ENCODE results near the gene MTCH1. TPM values are rescaled to one million over a fixed set of nuclear protein-coding genes. Genes with fewer than 3 reads are reported as not detected.

The MTCH1 gene
- total and polyA plus RNA-seq, 4 experiments from 2014 or later, result 94.1 to 151 (median 134) TPM

- H3K27ac ChIP-seq (ENCODE audit: low read depth, low read length), result no peak overlapping the region
- ChIA-PET CTCF (ENCODE audit: partially characterized antibody) (interaction anchor here (0.8 kb wide), 1 partner anchor 125 kb away, joined by 3 read pairs; no protein-coding TSS in a partner anchor), POLR2A (ENCODE audit: partially characterized antibody) (interaction anchor here (1.1 kb wide), 1 partner anchor 25 kb away, joined by 4 read pairs; the partner anchor contains the start of gene MTCH1)
- H3K4me1 ChIP-seq (ENCODE audit: insufficient read depth, low read length), result peaks cover 15% of the 10 kb centered on the region
- Mint-ChIP-seq H3K4me1 (peaks cover 7 to 24% (median 17%) of the 10 kb centered on the region in 4 donors), H3K27me3 (no peaks in the 10 kb centered on the region), H3K4me3 (no peak overlapping the region), H3K9me3 (no peaks in the 10 kb centered on the region), H3K36me3 (no peaks in the 10 kb centered on the region), H3K27ac (no peak overlapping the region)
- DNase-seq, result no peak
- intact Hi-C loops (cut with micrococcal nuclease), result no loop called here
- H3K4me3 ChIP-seq (ENCODE audit: low read length in 2 of 2), result no peak overlapping the region
- no peaks in the 10 kb centered on the region for H3K27me3 ChIP-seq (ENCODE audit: insufficient read depth, low read length)
- H3K9me3 ChIP-seq (ENCODE audit: control insufficient read depth in 1 of 2, low read length in 2 of 2), result no peaks in the 10 kb centered on the region
- H3K36me3 ChIP-seq (ENCODE audit: insufficient read depth, low read length), result no peaks in the 10 kb centered on the region
Measured at GRCh38 chr6:37010402-37010892, 24.5 kb upstream of the MTCH1 start.

DNA sequence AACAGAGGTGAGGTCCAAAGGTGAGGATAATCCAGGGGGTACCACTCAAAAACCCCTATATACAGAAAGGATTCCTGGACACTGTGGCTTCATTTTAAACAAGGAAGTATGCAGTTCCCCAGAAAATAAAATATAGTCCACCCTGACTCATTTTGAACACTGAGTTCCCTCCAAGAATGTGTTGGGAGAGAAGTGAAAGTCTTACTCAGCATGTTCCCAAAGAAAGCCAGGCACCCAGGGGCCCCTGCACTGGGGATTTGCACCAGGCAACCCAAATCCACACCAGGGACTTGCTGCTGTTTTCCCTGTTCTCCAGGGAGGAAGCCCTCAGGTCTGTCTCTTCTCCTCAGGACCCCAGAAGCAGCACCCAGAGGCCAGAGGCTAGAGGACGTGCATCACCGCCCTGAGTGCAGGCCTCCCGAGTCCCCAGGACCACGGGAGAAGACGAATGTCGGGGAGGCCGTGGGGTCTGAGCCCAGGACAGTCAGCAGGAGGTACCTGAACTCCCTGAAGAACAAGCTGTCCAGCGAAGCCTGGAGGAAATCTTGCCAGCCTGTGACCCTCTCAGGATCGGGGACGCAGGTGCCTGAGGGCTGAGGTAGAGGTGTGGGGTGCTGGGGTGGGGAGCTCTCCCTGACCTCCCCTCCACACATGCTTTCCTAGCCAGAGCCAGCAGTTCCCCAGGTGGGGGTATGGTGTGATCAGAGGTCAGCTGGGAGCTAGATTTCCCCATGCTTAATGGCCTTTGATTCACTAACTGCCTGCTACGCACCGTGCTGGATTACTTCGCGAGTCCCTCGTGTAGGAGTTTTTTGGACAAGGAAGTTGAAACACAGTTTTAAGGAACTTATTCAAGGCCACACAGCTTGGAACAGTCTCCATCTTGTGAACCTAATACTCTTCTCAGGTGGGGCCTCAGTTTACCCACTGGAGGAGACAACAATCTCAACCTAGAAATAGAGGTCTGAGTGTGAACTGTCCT is 22.8 kb upstream of the MTCH1 start:
- H3K27ac Mint-ChIP-seq, result no peak overlapping the region
- intact Hi-C loops (cut with micrococcal nuclease), result no loop called here
- ChIA-PET POLR2A (ENCODE audit: partially characterized antibody) (no interaction called here), CTCF (ENCODE audit: partially characterized antibody) (interaction anchor here (1.0 to 1.4 kb wide), 2 partner anchors 9 to 124 kb away, joined by 3 to 5 read pairs; no protein-coding TSS in a partner anchor)
- H3K27me3 Mint-ChIP-seq, result no peaks in the 10 kb centered on the region
- DNase-seq, result no peak
- Histone ChIP-seq H3K4me1 (ENCODE audit: insufficient read depth, low read length) (peaks cover 17% of the 10 kb centered on the region), H3K36me3 (ENCODE audit: insufficient read depth, low read length) (no peaks in the 10 kb centered on the region), H3K27me3 (ENCODE audit: insufficient read depth, low read length) (no peaks in the 10 kb centered on the region), H3K27ac (ENCODE audit: low read depth, low read length) (no peak overlapping the region), H3K9me3 (ENCODE audit: control insufficient read depth in 1 of 2, low read length in 2 of 2) (no peaks in the 10 kb centered on the region), H3K4me3 (ENCODE audit: low read length in 2 of 2) (no peak overlapping the region)
- H3K4me3 Mint-ChIP-seq, result no peak overlapping the region
- H3K9me3 Mint-ChIP-seq, result no peaks in the 10 kb centered on the region
- H3K4me1 Mint-ChIP-seq, result peaks cover 7 to 25% (median 17%) of the 10 kb centered on the region in 4 donors
- no peaks in the 10 kb centered on the region for H3K36me3 Mint-ChIP-seq

DNA sequence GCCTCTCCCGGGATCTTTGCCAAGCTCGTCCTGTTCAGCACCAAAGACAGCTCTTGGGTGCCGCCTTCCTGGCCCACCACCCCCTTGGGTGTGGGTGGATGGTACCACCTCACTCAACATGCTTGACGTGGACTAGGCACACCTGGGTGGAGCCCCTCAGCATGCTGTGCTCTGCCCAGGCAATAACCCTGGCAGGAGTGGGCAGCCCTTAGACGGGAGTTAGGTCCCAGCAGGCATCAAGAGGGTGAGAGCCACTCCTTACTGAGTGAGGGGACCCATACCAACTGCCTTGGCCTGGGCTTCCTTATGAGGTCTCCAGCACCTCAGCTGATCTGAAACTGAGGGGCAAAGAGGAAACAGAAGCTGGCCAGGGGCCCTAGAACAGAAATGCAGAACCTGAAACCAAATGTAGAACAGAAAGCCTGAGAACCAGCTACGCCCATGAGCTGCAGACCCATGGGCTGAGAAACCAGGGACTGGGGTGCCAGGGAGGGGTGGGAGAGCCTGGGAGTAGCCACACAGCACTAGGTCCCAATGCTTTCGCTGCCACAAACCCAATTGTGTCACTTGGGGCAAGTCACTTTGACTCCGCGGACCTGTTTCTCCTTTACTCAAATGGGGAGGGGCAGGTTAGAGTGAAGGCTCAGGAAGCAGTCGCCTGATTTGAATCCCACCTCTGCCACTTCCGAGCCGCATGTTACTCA is 21.5 kb upstream of the MTCH1 start:
- Histone ChIP-seq H3K36me3 (ENCODE audit: insufficient read depth, low read length) (no peaks in the 10 kb centered on the region), H3K27ac (ENCODE audit: low read depth, low read length) (no peak overlapping the region), H3K4me1 (ENCODE audit: insufficient read depth, low read length) (peaks cover 17% of the 10 kb centered on the region), H3K27me3 (ENCODE audit: insufficient read depth, low read length) (no peaks in the 10 kb centered on the region), H3K9me3 (ENCODE audit: control insufficient read depth in 1 of 2, low read length in 2 of 2) (no peaks in the 10 kb centered on the region), H3K4me3 (ENCODE audit: low read length in 2 of 2) (no peak overlapping the region)
- Mint-ChIP-seq H3K4me1 (peaks cover 7 to 25% (median 17%) of the 10 kb centered on the region in 4 donors), H3K36me3 (no peaks in the 10 kb centered on the region), H3K27me3 (no peaks in the 10 kb centered on the region), H3K9me3 (no peaks in the 10 kb centered on the region), H3K27ac (peak overlapping the region in 5 of 7 donors; percentile 25 to 77 (median 37)), H3K4me3 (peak overlapping the region in 3 of 8 donors; percentile 30 to 57 (median 35))
- intact Hi-C loops (cut with micrococcal nuclease), result no loop called here
- ChIA-PET POLR2A (ENCODE audit: partially characterized antibody) (interaction anchor here (2.2 kb wide), 1 partner anchor 21 kb away, joined by 13 read pairs; the partner anchor contains the start of gene MTCH1), CTCF (ENCODE audit: partially characterized antibody) (interaction anchor here (1.0 to 3.6 kb wide), 7 partner anchors 11 to 242 kb away, joined by 3 to 39 read pairs (median 7); no protein-coding TSS in a partner anchor)
- DNase-seq, result no peak

GRCh38 chr6:37006793-37007339 is 20.9 kb upstream of the MTCH1 start:
- peaks cover 9 to 25% (median 17%) of the 10 kb centered on the region in 4 donors for H3K4me1 Mint-ChIP-seq
- H3K9me3 Mint-ChIP-seq, result no peaks in the 10 kb centered on the region

DNA sequence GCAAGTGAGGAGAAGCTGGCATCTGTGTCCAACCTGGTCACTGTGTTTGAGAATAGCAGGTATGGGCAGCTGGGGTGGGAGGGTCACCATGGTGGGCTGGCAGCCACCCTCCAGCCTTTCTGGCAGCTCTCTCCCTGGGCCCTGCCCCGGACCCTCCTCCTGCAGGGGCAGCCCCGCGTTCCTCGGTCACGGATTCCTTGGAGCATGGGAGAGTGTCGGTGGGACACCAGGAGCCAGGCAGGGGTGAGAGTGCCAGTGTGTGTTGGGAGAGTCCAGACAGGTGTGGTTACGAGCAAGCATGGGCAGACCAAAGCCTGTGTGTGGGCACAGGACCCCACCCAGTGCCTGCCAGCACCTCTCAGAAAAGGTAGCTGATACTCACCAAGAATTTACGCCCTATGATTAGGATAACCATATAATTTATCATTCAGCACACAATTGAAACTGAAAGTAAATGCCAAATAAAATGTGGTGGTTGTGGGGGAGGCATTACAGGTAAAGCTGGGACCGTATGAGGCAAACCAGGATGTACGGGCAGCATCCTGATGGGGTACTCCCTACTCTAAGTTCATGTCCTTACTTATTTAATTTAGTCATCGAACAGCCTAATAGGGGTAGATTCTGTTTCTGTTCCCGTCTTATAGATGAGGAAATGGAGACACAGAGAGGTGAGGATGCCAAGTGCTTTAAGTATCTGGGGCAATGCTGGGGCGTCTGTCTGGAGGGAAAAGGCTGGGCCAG is 20.0 kb upstream of the MTCH1 start:
- no peaks in the 10 kb centered on the region for H3K9me3 Mint-ChIP-seq
- Histone ChIP-seq H3K27ac (ENCODE audit: low read depth, low read length) (peak overlapping the region; percentile 28), H3K9me3 (ENCODE audit: control insufficient read depth in 1 of 2, low read length in 2 of 2) (no peaks in the 10 kb centered on the region), H3K4me3 (ENCODE audit: low read length in 2 of 2) (peak overlapping the region in 1 of 2 donors; percentile 37), H3K4me1 (ENCODE audit: insufficient read depth, low read length) (peaks cover 17% of the 10 kb centered on the region), H3K36me3 (ENCODE audit: insufficient read depth, low read length) (no peaks in the 10 kb centered on the region), H3K27me3 (ENCODE audit: insufficient read depth, low read length) (no peaks in the 10 kb centered on the region)
- H3K36me3 Mint-ChIP-seq, result no peaks in the 10 kb centered on the region
- peaks cover 9 to 25% (median 17%) of the 10 kb centered on the region in 4 donors for H3K4me1 Mint-ChIP-seq
- CTCF ChIA-PET (ENCODE audit: partially characterized antibody), result interaction anchor here (0.7 to 3.6 kb wide), 9 partner anchors 10 to 476 kb away, joined by 3 to 39 read pairs (median 4); partner anchors contain the start of gene MTCH1
- POLR2A ChIA-PET (ENCODE audit: partially characterized antibody), result interaction anchor here (0.7 to 2.2 kb wide), 5 partner anchors 10 to 120 kb away, joined by 3 to 13 read pairs (median 3); partner anchors contain the start of genes C6orf89 and MTCH1
- peak overlapping the region; percentile 0 to 92 (median 85) for H3K27ac Mint-ChIP-seq
- intact Hi-C loops (cut with micrococcal nuclease), result no loop called here
- peak overlapping the region; percentile 52 to 87 (median 82) for H3K4me3 Mint-ChIP-seq
- DNase-seq, result peak in 2 of 5 donors; percentile 10 to 14
- H3K27me3 Mint-ChIP-seq, result no peaks in the 10 kb centered on the region

More at GRCh38 chr6:37006793-37007339, 20.9 kb upstream of the MTCH1 start:
- Histone ChIP-seq H3K36me3 (ENCODE audit: insufficient read depth, low read length) (no peaks in the 10 kb centered on the region), H3K27ac (ENCODE audit: low read depth, low read length) (peak overlapping the region; percentile 28), H3K27me3 (ENCODE audit: insufficient read depth, low read length) (no peaks in the 10 kb centered on the region), H3K4me3 (ENCODE audit: low read length in 2 of 2) (no peak overlapping the region), H3K4me1 (ENCODE audit: insufficient read depth, low read length) (peaks cover 17% of the 10 kb centered on the region), H3K9me3 (ENCODE audit: control insufficient read depth in 1 of 2, low read length in 2 of 2) (no peaks in the 10 kb centered on the region)
- intact Hi-C loops (cut with micrococcal nuclease), result no loop called here
- no peak for DNase-seq
- no peaks in the 10 kb centered on the region for H3K36me3 Mint-ChIP-seq
- ChIA-PET POLR2A (ENCODE audit: partially characterized antibody) (interaction anchor here (1.0 to 2.2 kb wide), 2 partner anchors 10 to 21 kb away, joined by 3 to 13 read pairs; partner anchors contain the start of gene MTCH1), CTCF (ENCODE audit: partially characterized antibody) (interaction anchor here (1.0 to 3.6 kb wide), 10 partner anchors 9 to 241 kb away, joined by 3 to 39 read pairs (median 4); partner anchors contain the start of gene MTCH1)
- no peaks in the 10 kb centered on the region for H3K27me3 Mint-ChIP-seq
- peak overlapping the region in 2 of 8 donors; percentile 85 to 87 for H3K4me3 Mint-ChIP-seq
- peak overlapping the region in 4 of 7 donors; percentile 74 to 92 (median 88) for H3K27ac Mint-ChIP-seq
